Neural cell (in vitro differentiated cells): ENCODE data around the gene ATP6V1F. TPM values are rescaled to one million over a fixed set of nuclear protein-coding genes. Genes with fewer than 3 reads are reported as not detected.

Source experiments
- H2AFZ ChIP-seq: fragments of 200-600, 300-800 bp; sonication (generic), shearing (Covaris generic); 2 replicates; pipeline ENCODE4 v1.6.0; 2014; ENCODE audit warnings: low read depth, mild to moderate bottlenecking, antibody characterized with exemption, low read length, moderate library complexity
- H3F3A ChIP-seq: fragments of 200-600 bp; shearing (Covaris generic); 2 replicates; pipeline ENCODE4 v1.6.1; 2016; ENCODE audit warnings: mild to moderate bottlenecking, moderate library complexity, mixed read lengths, antibody characterized with exemption, low read length; ENCODE audit not compliant: insufficient read depth, poor library complexity, severe bottlenecking
- H3K27ac ChIP-seq: fragments of 200-600, 300-800 bp; sonication (generic), shearing (Covaris generic); 2 replicates; pipeline ENCODE4 v1.5.1; 2014; ENCODE audit warnings: mild to moderate bottlenecking, low read length, moderate library complexity
- H3K27me3 ChIP-seq: fragments of 300-800, 200-600 bp; sonication (generic), shearing (Covaris generic); 2 replicates; pipeline ENCODE4 v1.6.0; 2014; ENCODE audit warnings: mild to moderate bottlenecking, low read depth, low read length, moderate library complexity; ENCODE audit not compliant: insufficient read depth
- H3K36me3 ChIP-seq: fragments of 300-800, 200-600 bp; sonication (generic), shearing (Covaris generic); 2 replicates; pipeline ENCODE4 v1.5.1; 2014; ENCODE audit warnings: mild to moderate bottlenecking, antibody characterized with exemption, low read length, moderate library complexity; ENCODE audit not compliant: insufficient read depth
- H3K4me2 ChIP-seq: fragments of 300-800, 200-600 bp; sonication (generic), shearing (Covaris generic); 2 replicates; pipeline ENCODE4 v1.6.0; 2014; ENCODE audit warnings: mild to moderate bottlenecking, low read length
- H3K4me3 ChIP-seq: fragments of 300-800, 200-600 bp; sonication (generic), shearing (Covaris generic); 2 replicates; pipeline ENCODE4 v1.5.1; 2014; ENCODE audit warnings: mild to moderate bottlenecking, low read length, moderate library complexity
- H3K79me2 ChIP-seq: fragments of 200-600 bp; shearing (Covaris generic); replicated peaks from 2 replicates; pipeline ENCODE4 v1.6.0; 2014; ENCODE audit warnings: mild to moderate bottlenecking, low read length, moderate library complexity; ENCODE audit not compliant: insufficient read depth
- H3K9ac ChIP-seq: fragments of 300-800, 200-600 bp; sonication (generic), shearing (Covaris generic); 2 replicates; pipeline ENCODE4 v1.6.1; 2016; ENCODE audit warnings: mild to moderate bottlenecking, low read length, mixed read lengths
- H3K9me2 ChIP-seq: fragments of 200-600 bp; shearing (Covaris generic); 2 replicates; pipeline ENCODE4 v1.6.1; 2016; ENCODE audit warnings: mild to moderate bottlenecking, low read length, mixed read lengths; ENCODE audit not compliant: insufficient read depth
- H3K9me3 ChIP-seq: fragments of 200-600, 300-800 bp; sonication (generic), shearing (Covaris generic); 2 replicates; pipeline ENCODE4 v1.6.1; 2016; ENCODE audit warnings: mild to moderate bottlenecking, mixed run types, low read length, moderate library complexity, mixed read lengths
- H4K20me1 ChIP-seq: fragments of 200-600 bp; shearing (Covaris generic); 2 replicates; pipeline ENCODE4 v1.6.1; 2016; ENCODE audit warnings: mild to moderate bottlenecking, mixed run types; ENCODE audit not compliant: insufficient read depth
- EP300 ChIP-seq: fragments of 450-650 bp; conservative IDR thresholded peaks from 2 replicates; pipeline ENCODE4 v1.6.1; 2014; ENCODE audit warnings: antibody characterized with exemption, mild to moderate bottlenecking, moderate library complexity; ENCODE audit not compliant: poor library complexity, severe bottlenecking
- EZH2 ChIP-seq: fragments of 200-600, 300-800 bp; shearing (Covaris generic), sonication (generic); IDR thresholded peaks from 2 replicates; pipeline ENCODE4 v1.6.1; 2014; ENCODE audit warnings: antibody characterized with exemption, low read length, borderline replicate concordance, mild to moderate bottlenecking; ENCODE audit not compliant: insufficient read depth, poor library complexity, severe bottlenecking
- MXI1 ChIP-seq: fragments of 450-650 bp; conservative IDR thresholded peaks from 2 replicates; pipeline ENCODE4 v1.6.1; 2014; ENCODE audit warnings: antibody characterized with exemption, mild to moderate bottlenecking; ENCODE audit not compliant: poor library complexity, severe bottlenecking
- POLR2AphosphoS5 ChIP-seq: IDR thresholded peaks from 2 replicates; pipeline ENCODE4 v1.6.1; 2012
- RAD21 ChIP-seq: fragments of 450-650 bp; conservative IDR thresholded peaks from 2 replicates; pipeline ENCODE4 v1.6.1; 2014; ENCODE audit warnings: antibody characterized with exemption, mild to moderate bottlenecking, moderate library complexity
- SMC3 ChIP-seq: fragments of 450-650 bp; conservative IDR thresholded peaks from 2 replicates; pipeline ENCODE4 v1.6.1; 2014; ENCODE audit warnings: antibody characterized with exemption, mild to moderate bottlenecking, moderate library complexity; ENCODE audit not compliant: poor library complexity
- TAF1 ChIP-seq: IDR thresholded peaks from 2 replicates; pipeline ENCODE4 v1.6.1; 2012; ENCODE audit warnings: low read depth
- polyA plus RNA-seq: library from polyadenylated mRNA; depleted of rRNA; stranded (reverse); fragments of >200 nt; gene quantifications from 2 replicates; pipeline ENCODE4 v1.2.3, GENCODE V29; 2014
- TF ChIP-seq, protein P1 (sequence below): IDR thresholded peaks from 2 replicates; pipeline ENCODE4 v1.6.1; 2012; ENCODE audit warnings: borderline replicate concordance
- TF ChIP-seq, protein P2 (sequence below): fragments of 450-650 bp; IDR thresholded peaks from 2 replicates; pipeline ENCODE4 v1.5.1; 2014; ENCODE audit warnings: antibody characterized with exemption, mild to moderate bottlenecking, moderate library complexity; ENCODE audit not compliant: poor library complexity, severe bottlenecking

The ATP6V1F gene
- polyA plus RNA-seq, 1 donor from 2014 or later, result 246 TPM

DNA sequence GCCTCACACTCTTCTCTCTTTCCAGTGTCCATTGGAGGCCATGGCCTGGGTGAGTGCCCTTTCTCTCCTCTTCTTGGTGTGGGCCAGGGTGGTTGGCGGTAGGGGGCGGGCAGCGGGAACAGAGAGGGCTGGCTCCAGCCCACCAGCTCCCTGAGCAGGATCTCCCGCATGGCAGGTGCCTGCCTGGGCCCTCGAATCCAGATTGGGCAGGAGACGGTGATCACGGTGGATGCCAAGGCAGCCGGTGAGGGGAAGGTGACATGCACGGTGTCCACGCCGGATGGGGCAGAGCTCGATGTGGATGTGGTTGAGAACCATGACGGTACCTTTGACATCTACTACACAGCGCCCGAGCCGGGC is 13.5 kb upstream of the ATP6V1F start:
- no peaks in the 10 kb centered on the region for H3K9me3 ChIP-seq
- H3K79me2 ChIP-seq, result no peaks in the 10 kb centered on the region
- H3K9ac ChIP-seq, result no peak overlapping the region
- H3K27ac ChIP-seq, result no peak overlapping the region
- H4K20me1 ChIP-seq, result no peaks in the 10 kb centered on the region
- no peaks in the 10 kb centered on the region for H3F3A ChIP-seq
- no peaks in the 10 kb centered on the region for H3K36me3 ChIP-seq
- H3K4me3 ChIP-seq, result no peak overlapping the region
- H3K27me3 ChIP-seq, result no peaks in the 10 kb centered on the region
- TF ChIP-seq TAF1 (no peak), MXI1 (no peak), RAD21 (no peak)
- TF ChIP-seq, protein P1, sequence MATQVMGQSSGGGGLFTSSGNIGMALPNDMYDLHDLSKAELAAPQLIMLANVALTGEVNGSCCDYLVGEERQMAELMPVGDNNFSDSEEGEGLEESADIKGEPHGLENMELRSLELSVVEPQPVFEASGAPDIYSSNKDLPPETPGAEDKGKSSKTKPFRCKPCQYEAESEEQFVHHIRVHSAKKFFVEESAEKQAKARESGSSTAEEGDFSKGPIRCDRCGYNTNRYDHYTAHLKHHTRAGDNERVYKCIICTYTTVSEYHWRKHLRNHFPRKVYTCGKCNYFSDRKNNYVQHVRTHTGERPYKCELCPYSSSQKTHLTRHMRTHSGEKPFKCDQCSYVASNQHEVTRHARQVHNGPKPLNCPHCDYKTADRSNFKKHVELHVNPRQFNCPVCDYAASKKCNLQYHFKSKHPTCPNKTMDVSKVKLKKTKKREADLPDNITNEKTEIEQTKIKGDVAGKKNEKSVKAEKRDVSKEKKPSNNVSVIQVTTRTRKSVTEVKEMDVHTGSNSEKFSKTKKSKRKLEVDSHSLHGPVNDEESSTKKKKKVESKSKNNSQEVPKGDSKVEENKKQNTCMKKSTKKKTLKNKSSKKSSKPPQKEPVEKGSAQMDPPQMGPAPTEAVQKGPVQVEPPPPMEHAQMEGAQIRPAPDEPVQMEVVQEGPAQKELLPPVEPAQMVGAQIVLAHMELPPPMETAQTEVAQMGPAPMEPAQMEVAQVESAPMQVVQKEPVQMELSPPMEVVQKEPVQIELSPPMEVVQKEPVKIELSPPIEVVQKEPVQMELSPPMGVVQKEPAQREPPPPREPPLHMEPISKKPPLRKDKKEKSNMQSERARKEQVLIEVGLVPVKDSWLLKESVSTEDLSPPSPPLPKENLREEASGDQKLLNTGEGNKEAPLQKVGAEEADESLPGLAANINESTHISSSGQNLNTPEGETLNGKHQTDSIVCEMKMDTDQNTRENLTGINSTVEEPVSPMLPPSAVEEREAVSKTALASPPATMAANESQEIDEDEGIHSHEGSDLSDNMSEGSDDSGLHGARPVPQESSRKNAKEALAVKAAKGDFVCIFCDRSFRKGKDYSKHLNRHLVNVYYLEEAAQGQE, result no peak
- H3K9me2 ChIP-seq, result no peaks in the 10 kb centered on the region
- H2AFZ ChIP-seq, result no peak overlapping the region
- H3K4me2 ChIP-seq, result no peak overlapping the region

DNA sequence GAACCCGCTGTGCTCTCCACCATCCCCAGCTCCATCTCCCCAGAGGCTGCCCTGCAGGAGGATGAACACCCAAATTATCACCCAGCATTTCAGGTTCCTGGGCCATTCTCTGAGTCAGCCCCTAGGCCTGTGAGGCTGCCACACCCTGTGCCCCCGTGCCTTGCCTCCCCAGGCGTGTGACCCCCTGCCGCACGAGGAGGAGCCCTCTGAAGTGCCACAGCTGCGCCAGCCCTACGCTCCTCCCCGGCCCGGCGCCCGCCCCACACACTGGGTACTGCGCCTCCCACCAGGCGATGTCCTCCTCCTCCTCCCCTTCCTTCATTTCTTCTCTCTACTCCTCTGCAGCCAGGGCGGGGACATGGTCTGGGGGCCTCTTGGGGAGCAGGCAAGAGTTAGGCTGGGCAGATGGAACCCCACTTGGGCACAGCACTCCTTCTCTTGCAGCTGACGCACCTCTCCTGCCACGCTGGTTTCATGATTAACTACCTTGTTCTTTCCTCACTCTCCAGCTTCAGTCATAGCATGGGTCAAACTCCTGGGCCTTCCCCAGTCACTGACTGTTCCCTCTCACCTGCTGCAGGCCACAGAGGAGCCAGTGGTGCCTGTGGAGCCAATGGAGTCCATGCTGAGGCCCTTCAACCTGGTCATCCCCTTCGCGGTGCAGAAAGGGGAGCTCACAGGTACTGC is 12.7 kb upstream of the ATP6V1F start:
- no peaks in the 10 kb centered on the region for H3K36me3 ChIP-seq
- H4K20me1 ChIP-seq, result no peaks in the 10 kb centered on the region

More for the DNA sequence above, 12.7 kb upstream of the ATP6V1F start:
- Histone ChIP-seq H3K9ac (no peak overlapping the region), H3K4me3 (no peak overlapping the region), H3K9me3 (no peaks in the 10 kb centered on the region), H2AFZ (no peak overlapping the region), H3K27ac (no peak overlapping the region), H3K9me2 (no peaks in the 10 kb centered on the region), H3K79me2 (no peaks in the 10 kb centered on the region), H3F3A (no peaks in the 10 kb centered on the region), H3K4me2 (no peak overlapping the region), H3K27me3 (no peaks in the 10 kb centered on the region)
- TF ChIP-seq MXI1 (no peak), EP300 (no peak), POLR2AphosphoS5 (no peak), RAD21 (no peak), SMC3 (no peak), TAF1 (no peak), EZH2 (no peak)
- TF ChIP-seq, protein P2, sequence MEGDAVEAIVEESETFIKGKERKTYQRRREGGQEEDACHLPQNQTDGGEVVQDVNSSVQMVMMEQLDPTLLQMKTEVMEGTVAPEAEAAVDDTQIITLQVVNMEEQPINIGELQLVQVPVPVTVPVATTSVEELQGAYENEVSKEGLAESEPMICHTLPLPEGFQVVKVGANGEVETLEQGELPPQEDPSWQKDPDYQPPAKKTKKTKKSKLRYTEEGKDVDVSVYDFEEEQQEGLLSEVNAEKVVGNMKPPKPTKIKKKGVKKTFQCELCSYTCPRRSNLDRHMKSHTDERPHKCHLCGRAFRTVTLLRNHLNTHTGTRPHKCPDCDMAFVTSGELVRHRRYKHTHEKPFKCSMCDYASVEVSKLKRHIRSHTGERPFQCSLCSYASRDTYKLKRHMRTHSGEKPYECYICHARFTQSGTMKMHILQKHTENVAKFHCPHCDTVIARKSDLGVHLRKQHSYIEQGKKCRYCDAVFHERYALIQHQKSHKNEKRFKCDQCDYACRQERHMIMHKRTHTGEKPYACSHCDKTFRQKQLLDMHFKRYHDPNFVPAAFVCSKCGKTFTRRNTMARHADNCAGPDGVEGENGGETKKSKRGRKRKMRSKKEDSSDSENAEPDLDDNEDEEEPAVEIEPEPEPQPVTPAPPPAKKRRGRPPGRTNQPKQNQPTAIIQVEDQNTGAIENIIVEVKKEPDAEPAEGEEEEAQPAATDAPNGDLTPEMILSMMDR, result no peak
- TF ChIP-seq, protein P1, result no peak
